HG03565 (cell line): ENCODE measurements around the gene REG4.

Experiments
- ATAC-seq: cut with Tn5 transposase; IDR thresholded peaks from one replicate; pipeline ENCODE4 v1.9.1; 2021; ENCODE audit warnings: mild to moderate bottlenecking, moderate library complexity; ENCODE audit not compliant: unreplicated experiment

REG4 gene

GRCh38 chr1:119781434-119782210, 29.6 kb downstream of the REG4 start:
- ATAC-seq, result no peak

- no peak for ATAC-seq
These were observed 31.3 kb downstream of the REG4 start for GRCh38 chr1:119779869-119780356.

GRCh38 chr1:119778886-119779560, 32.2 kb downstream of the REG4 start:
- no peak for ATAC-seq

- ATAC-seq, result no peak
These were observed 32.9 kb downstream of the REG4 start for GRCh38 chr1:119778359-119778758.

GRCh38 chr1:119774746-119775490, 36.3 kb downstream of the REG4 start:
- no peak for ATAC-seq

GRCh38 chr1:119773711-119774241, 37.5 kb downstream of the REG4 start:
- no peak for ATAC-seq

GRCh38 chr1:119772298-119772697, 39.0 kb downstream of the REG4 start:
- ATAC-seq, result no peak

- no peak for ATAC-seq
These were observed 39.5 kb downstream of the REG4 start for GRCh38 chr1:119771770-119772169.

GRCh38 chr1:119771016-119771415, 40.2 kb downstream of the REG4 start:
- ATAC-seq, result no peak

- no peak for ATAC-seq
These were observed 42.5 kb downstream of the REG4 start, which contains the start of gene HMGCS2 for GRCh38 chr1:119768778-119769177. TSS of gene HMGCS2 (minus strand) at chr1:119768905. CDS start at chr1:119768844, 61 bp downstream.

- ATAC-seq, result no peak
These were observed 43.8 kb downstream of the REG4 start for GRCh38 chr1:119767486-119767885.

GRCh38 chr1:119766374-119766794, 44.9 kb downstream of the REG4 start:
- ATAC-seq, result no peak

GRCh38 chr1:119764220-119764619, 47.0 kb downstream of the REG4 start:
- ATAC-seq, result no peak

- no peak for ATAC-seq
These were observed 48.3 kb downstream of the REG4 start for GRCh38 chr1:119762953-119763352.

- ATAC-seq, result no peak
These were observed 48.9 kb downstream of the REG4 start for GRCh38 chr1:119762409-119762808.

- ATAC-seq, result no peak
These were observed 52.7 kb downstream of the REG4 start for GRCh38 chr1:119758584-119758983.

GRCh38 chr1:119752592-119752991, 58.7 kb downstream of the REG4 start:
- ATAC-seq, result no peak

GRCh38 chr1:119748040-119748439, 63.2 kb downstream of the REG4 start:
- ATAC-seq, result no peak

GRCh38 chr1:119747451-119747850, 63.8 kb downstream of the REG4 start:
- ATAC-seq, result no peak

GRCh38 chr1:119745034-119745433, 66.2 kb downstream of the REG4 start:
- ATAC-seq, result no peak

- ATAC-seq, result no peak
These were observed 66.7 kb downstream of the REG4 start for GRCh38 chr1:119744598-119744942.
